Liver (tissue), 9 donors: ENCODE data around the gene VWF. TPM values are rescaled to one million over a fixed set of nuclear protein-coding genes. Genes with fewer than 3 reads are reported as not detected.

Experiments used
- DNase-seq: peaks from one replicate; pipeline ENCODE4 v3.0.0-alpha.2; 2017; ENCODE audit warnings: low spot score
- H3K27ac ChIP-seq, 2 donors: one replicate each; pipeline ENCODE4 v1.7.0; 2013; ENCODE audit warnings: inconsistent platforms in 2 of 2, low read length in 2 of 2, control low read depth in 1 of 2, low read depth in 1 of 2, mild to moderate bottlenecking in 1 of 2
- H3K27me3 ChIP-seq, 4 donors: one replicate each; pipeline versions ENCODE4 v1.6.1 to v1.7.0; 2013; ENCODE audit warnings: low read length in 3 of 4, inconsistent platforms in 1 of 4, mild to moderate bottlenecking in 1 of 4, moderate library complexity in 1 of 4; ENCODE audit not compliant: control insufficient read depth in 4 of 4, insufficient read depth in 4 of 4
- H3K36me3 ChIP-seq, 4 donors: one replicate each; pipeline versions ENCODE4 v1.6.1 to v1.7.0; 2013; ENCODE audit warnings: low read length in 3 of 4, mild to moderate bottlenecking in 3 of 4, low read depth in 1 of 4, moderate library complexity in 1 of 4; ENCODE audit not compliant: control insufficient read depth in 4 of 4, insufficient read depth in 3 of 4
- H3K4me1 ChIP-seq, 4 donors: one replicate each; pipeline versions ENCODE4 v1.6.1 to v1.7.0; 2013; ENCODE audit warnings: low read length in 3 of 4, mild to moderate bottlenecking in 3 of 4, moderate library complexity in 1 of 4; ENCODE audit not compliant: control insufficient read depth in 4 of 4, insufficient read depth in 4 of 4
- H3K4me3 ChIP-seq, 3 donors: one replicate each; pipeline versions ENCODE4 v1.6.1 to v1.7.0; 2013; ENCODE audit warnings: low read length in 3 of 3, control low read depth in 1 of 3, low read depth in 1 of 3, mild to moderate bottlenecking in 1 of 3
- H3K9ac ChIP-seq, 2 donors: one replicate each; pipeline ENCODE4 v1.7.0; 2013; ENCODE audit warnings: low read length in 2 of 2, mild to moderate bottlenecking in 2 of 2, moderate library complexity in 2 of 2, control low read depth in 1 of 2, low read depth in 1 of 2
- H3K9me3 ChIP-seq, 4 donors: one replicate each; pipeline versions ENCODE4 v1.6.1 to v1.7.0; 2013; ENCODE audit warnings: low read length in 3 of 4; ENCODE audit not compliant: control insufficient read depth in 4 of 4
- CTCF ChIP-seq: fragments of 150-350 bp; IDR thresholded peaks from 2 replicates; pipeline ENCODE4 v1.5.1; 2017; ENCODE audit warnings: improper control_type of control experiment, low read depth, low read length; ENCODE audit not compliant: missing input control
- EGR1 ChIP-seq, 2 donors: IDR thresholded peaks; 2 replicates each; pipeline ENCODE4 v1.6.1; 2016 to 2018; ENCODE audit warnings: antibody characterized with exemption in 2 of 2, low read depth in 2 of 2
- FOXA1 ChIP-seq: IDR thresholded peaks from 2 replicates; pipeline ENCODE4 v1.6.1; 2016; ENCODE audit warnings: antibody characterized with exemption
- FOXA2 ChIP-seq: IDR thresholded peaks from 2 replicates; pipeline ENCODE4 v1.6.1; 2016; ENCODE audit warnings: antibody characterized with exemption
- GABPA ChIP-seq, 2 donors: IDR thresholded peaks in 1 of 2; conservative IDR thresholded peaks in 1 of 2; 2 replicates each; pipeline ENCODE4 v1.6.1; 2016; ENCODE audit warnings: antibody characterized with exemption in 2 of 2, mild to moderate bottlenecking in 1 of 2, moderate library complexity in 1 of 2
- HNF4A ChIP-seq, 2 donors: conservative IDR thresholded peaks; 2 replicates each; pipeline ENCODE4 v1.6.1; 2016; ENCODE audit warnings: antibody characterized with exemption in 2 of 2, mild to moderate bottlenecking in 2 of 2
- HNF4G ChIP-seq: IDR thresholded peaks from 2 replicates; pipeline ENCODE4 v1.6.1; 2016; ENCODE audit warnings: antibody characterized with exemption
- JUND ChIP-seq, 2 donors: IDR thresholded peaks; 2 replicates each; pipeline ENCODE4 v1.6.1; 2016; ENCODE audit warnings: antibody characterized with exemption in 2 of 2
- MAX ChIP-seq: IDR thresholded peaks from 2 replicates; pipeline ENCODE4 v1.6.1; 2016; ENCODE audit warnings: antibody characterized with exemption
- NR2F2 ChIP-seq: IDR thresholded peaks from 2 replicates; pipeline ENCODE4 v1.6.1; 2016; ENCODE audit warnings: antibody characterized with exemption
- RAD21 ChIP-seq, 2 donors: IDR thresholded peaks; 2 replicates each; pipeline ENCODE4 v1.6.1; 2016; ENCODE audit warnings: antibody characterized with exemption in 2 of 2, mild to moderate bottlenecking in 2 of 2
- REST ChIP-seq: IDR thresholded peaks from 2 replicates; pipeline ENCODE4 v1.6.1; 2016; ENCODE audit warnings: antibody characterized with exemption, mild to moderate bottlenecking
- RXRA ChIP-seq, 2 donors: IDR thresholded peaks; 2 replicates each; pipeline ENCODE4 v1.6.1; 2017 to 2018; ENCODE audit warnings: antibody characterized with exemption in 2 of 2, mild to moderate bottlenecking in 1 of 2
- SP1 ChIP-seq: IDR thresholded peaks from 2 replicates; pipeline ENCODE4 v1.6.1; 2018; ENCODE audit warnings: antibody characterized with exemption, mild to moderate bottlenecking
- TAF1 ChIP-seq: conservative IDR thresholded peaks from 2 replicates; pipeline ENCODE4 v1.6.1; 2016; ENCODE audit warnings: antibody characterized with exemption, mild to moderate bottlenecking
- YY1 ChIP-seq: IDR thresholded peaks from 2 replicates; pipeline ENCODE4 v1.6.1; 2016; ENCODE audit warnings: antibody characterized with exemption, mild to moderate bottlenecking
- ZBTB33 ChIP-seq: IDR thresholded peaks from 2 replicates; pipeline ENCODE4 v1.6.1; 2016; ENCODE audit warnings: antibody characterized with exemption
- WGBS: extraction: QIAGEN DNeasy Blood & Tissue Kit; methylation state at CpG from one replicate; pipeline ENCODE4 v1.1.7; 2013; 5-methylcytosine and 5-hydroxymethylcytosine counted together
- polyA plus RNA-seq, 2 donors: library from polyadenylated mRNA; stranded (reverse) in 1 of 2; unstranded in 1 of 2; fragments of 200-250 nt in 1 of 2; fragments of >200 nt in 1 of 2; fragmentation: Nextera tagmentation in 1 of 2; extraction: Ambion mirVana in 1 of 2; gene quantifications; one replicate each; pipeline versions ENCODE4 v1.2.1 to v1.2.3, GENCODE V29; 2013 to 2015
- total RNA-seq, 2 donors: library from RNA; depleted of rRNA; stranded (reverse); fragments of >200 nt; gene quantifications; one replicate each; pipeline ENCODE4 v1.2.3, GENCODE V29; 2014
- TF ChIP-seq, protein P1 (sequence below): IDR thresholded peaks from 2 replicates; pipeline ENCODE4 v1.6.1; 2016; ENCODE audit warnings: antibody characterized with exemption
- donor health status: healthy.
- donor health status: healthy.
- donor health status: healthy.
- donor health status: healthy.
- donor health status: healthy.

The VWF gene
- total and polyA plus RNA-seq, 4 donors, result 2.1 to 10.8 (median 4.0) TPM

- TF ChIP-seq RAD21 (IDR thresholded peaks at IDR 0.05) (no peak), FOXA1 (no peak), TAF1 (no peak), GABPA (IDR thresholded peaks at IDR 0.05 in 1 of 2, conservative IDR thresholded peaks at IDR 0.05 in 1 of 2) (no peak), RXRA (IDR thresholded peaks at IDR 0.05) (no peak), SP1 (no peak), JUND (IDR thresholded peaks at IDR 0.05) (no peak), CTCF (no peak), EGR1 (IDR thresholded peaks at IDR 0.05; ENCODE audit: low read depth in 2 of 2) (no peak), HNF4A (conservative IDR thresholded peaks at IDR 0.05) (no peak), NR2F2 (no peak), FOXA2 (no peak), MAX (no peak), HNF4G (no peak), REST (no peak), YY1 (no peak), ZBTB33 (no peak)
- TF ChIP-seq, protein P1, sequence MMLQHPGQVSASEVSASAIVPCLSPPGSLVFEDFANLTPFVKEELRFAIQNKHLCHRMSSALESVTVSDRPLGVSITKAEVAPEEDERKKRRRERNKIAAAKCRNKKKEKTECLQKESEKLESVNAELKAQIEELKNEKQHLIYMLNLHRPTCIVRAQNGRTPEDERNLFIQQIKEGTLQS, result no peak
- no peak for DNase-seq
- Histone ChIP-seq H3K9ac (no peak overlapping the region), H3K27me3 (no peaks in the 10 kb centered on the region), H3K27ac (no peak overlapping the region), H3K36me3 (no peaks in the 10 kb centered on the region), H3K4me1 (no peaks in the 10 kb centered on the region), H3K9me3 (no peaks in the 10 kb centered on the region), H3K4me3 (no peak overlapping the region)
- 75% methylated on average over 6 of the region's 6 CpGs for WGBS
Observed at GRCh38 chr12:5976711-5977110, 147.8 kb downstream of the VWF start.
